H9 (cell line): ENCODE results near the gene DUOXA2. TPM values are rescaled to one million over a fixed set of nuclear protein-coding genes. Genes with fewer than 3 reads are reported as not detected.
A peak's percentile ranks its signal among the peaks of the same experiment; 100 is the strongest.

Source experiments
- DNase-seq: peaks from one replicate; pipeline ENCODE4 v3.0.0-alpha.2; 2017
- H2AFZ ChIP-seq: one replicate; pipeline ENCODE4 v1.6.1; 2013; ENCODE audit warnings: mild to moderate bottlenecking, low read length, control low read depth, moderate library complexity
- H2AK5ac ChIP-seq: 2 replicates; pipeline ENCODE4 v1.6.1; 2013; ENCODE audit warnings: low read length, control low read depth, mixed read lengths; ENCODE audit not compliant: insufficient read length
- H2BK120ac ChIP-seq: one replicate; pipeline ENCODE4 v1.6.1; 2013; ENCODE audit warnings: low read depth, mild to moderate bottlenecking, low read length, control low read depth, inconsistent platforms; ENCODE audit not compliant: poor library complexity, severe bottlenecking
- H2BK12ac ChIP-seq: 2 replicates; pipeline ENCODE4 v1.6.1; 2013; ENCODE audit warnings: low read length, control low read depth, mixed read lengths, low read depth; ENCODE audit not compliant: insufficient read length
- H2BK15ac ChIP-seq: 2 replicates; pipeline ENCODE4 v1.6.1; 2013; ENCODE audit warnings: low read depth, low read length, control low read depth
- H2BK20ac ChIP-seq: one replicate; pipeline ENCODE4 v1.6.1; 2013; ENCODE audit warnings: low read depth, mild to moderate bottlenecking, low read length, control low read depth, inconsistent platforms; ENCODE audit not compliant: poor library complexity, severe bottlenecking
- H2BK5ac ChIP-seq: 2 replicates; pipeline ENCODE4 v1.6.1; 2013; ENCODE audit warnings: low read length, control low read depth, mixed read lengths; ENCODE audit not compliant: insufficient read length
- H3K14ac ChIP-seq: 2 replicates; pipeline ENCODE4 v1.6.1; 2013; ENCODE audit warnings: low read length, control low read depth; ENCODE audit not compliant: insufficient read depth
- H3K18ac ChIP-seq: 2 replicates; pipeline ENCODE4 v1.6.1; 2013; ENCODE audit warnings: low read depth, mild to moderate bottlenecking, mixed read lengths, low read length, control low read depth; ENCODE audit not compliant: insufficient read length
- H3K23ac ChIP-seq: 2 replicates; pipeline ENCODE4 v1.6.1; 2013; ENCODE audit warnings: low read length, control low read depth, mixed read lengths, low read depth; ENCODE audit not compliant: insufficient read length
- H3K23me2 ChIP-seq: 2 replicates; pipeline ENCODE4 v1.6.1; 2013; ENCODE audit warnings: low read depth, mild to moderate bottlenecking, mixed read lengths, low read length, control low read depth; ENCODE audit not compliant: insufficient read length, poor library complexity, severe bottlenecking
- H3K27ac ChIP-seq: 2 replicates; pipeline ENCODE4 v1.5.1; 2013; ENCODE audit warnings: low read length, control low read depth, mixed read lengths, low read depth; ENCODE audit not compliant: insufficient read length
- H3K27me3 ChIP-seq: 2 replicates; pipeline ENCODE4 v1.6.1; 2013; ENCODE audit warnings: low read length, control low read depth, inconsistent platforms; ENCODE audit not compliant: insufficient read depth
- H3K4ac ChIP-seq: 2 replicates; pipeline ENCODE4 v1.6.1; 2013; ENCODE audit warnings: low read depth, mild to moderate bottlenecking, control low read depth, inconsistent platforms, low read length, moderate library complexity
- H3K4me1 ChIP-seq: 2 replicates; pipeline ENCODE4 v1.6.1; 2013; ENCODE audit warnings: low read length, control low read depth, inconsistent platforms; ENCODE audit not compliant: insufficient read depth
- H3K4me2 ChIP-seq: 2 replicates; pipeline ENCODE4 v1.6.1; 2013; ENCODE audit warnings: low read length, control low read depth, mixed read lengths; ENCODE audit not compliant: insufficient read length, insufficient read depth
- H3K56ac ChIP-seq: 2 replicates; pipeline ENCODE4 v1.6.1; 2013; ENCODE audit warnings: low read depth, mild to moderate bottlenecking, mixed read lengths, low read length, control low read depth; ENCODE audit not compliant: insufficient read length
- H3K79me1 ChIP-seq: 2 replicates; pipeline ENCODE4 v1.6.1; 2013; ENCODE audit warnings: low read depth, mild to moderate bottlenecking, moderate library complexity, low read length, control low read depth, inconsistent platforms; ENCODE audit not compliant: insufficient read depth, poor library complexity, severe bottlenecking
- H3K79me2 ChIP-seq: 2 replicates; pipeline ENCODE4 v1.6.1; 2013; ENCODE audit warnings: low read length, control low read depth, inconsistent platforms; ENCODE audit not compliant: insufficient read depth
- H3K9ac ChIP-seq: 2 replicates; pipeline ENCODE4 v1.6.1; 2013; ENCODE audit warnings: low read length, control low read depth, mixed read lengths; ENCODE audit not compliant: insufficient read length; ENCODE audit errors: extremely low read depth
- H3K9me3 ChIP-seq: one replicate; pipeline ENCODE4 v1.6.1; 2013; ENCODE audit warnings: low read depth, low read length, inconsistent platforms; ENCODE audit not compliant: control insufficient read depth
- H3T11ph ChIP-seq: one replicate; pipeline ENCODE4 v1.6.1; 2013; ENCODE audit warnings: mild to moderate bottlenecking, low read length, control low read depth, inconsistent platforms
- H4K20me1 ChIP-seq: one replicate; pipeline ENCODE4 v1.6.1; 2013; ENCODE audit not compliant: control insufficient read depth, insufficient read length, insufficient read depth
- H4K5ac ChIP-seq: 2 replicates; pipeline ENCODE4 v1.6.1; 2013; ENCODE audit warnings: low read depth, mild to moderate bottlenecking, mixed read lengths, low read length, control low read depth; ENCODE audit not compliant: insufficient read length
- H4K8ac ChIP-seq: replicated peaks from 2 replicates; pipeline ENCODE4 v1.6.1; 2013; ENCODE audit warnings: low read length, control low read depth, mixed read lengths, low read depth; ENCODE audit not compliant: insufficient read length
- H4K91ac ChIP-seq: 2 replicates; pipeline ENCODE4 v1.6.1; 2013; ENCODE audit warnings: low read depth, mild to moderate bottlenecking, moderate library complexity, mixed read lengths, low read length, control low read depth; ENCODE audit not compliant: insufficient read length
- H3K27ac Mint-ChIP-seq, 3 experiments: 2 replicates in 2 of 3; 3 replicates in 1 of 3; pipeline ENCODE4 v1.8.0; 2020 to 2021; ENCODE audit warnings: mixed read lengths in 3 of 3, mild to moderate bottlenecking in 1 of 3, moderate library complexity in 1 of 3
- H3K27me3 Mint-ChIP-seq: 2 replicates; pipeline ENCODE4 v1.8.0; 2021; ENCODE audit warnings: low read depth, mild to moderate bottlenecking, moderate library complexity, mixed read lengths
- H3K36me3 Mint-ChIP-seq, 3 experiments: 2 replicates in 2 of 3; 3 replicates in 1 of 3; pipeline ENCODE4 v1.8.0; 2020 to 2021; ENCODE audit warnings: low read depth in 3 of 3, mixed read lengths in 3 of 3; ENCODE audit not compliant: insufficient read depth in 1 of 3
- H3K4me1 Mint-ChIP-seq, 2 experiments: 2 replicates each; pipeline ENCODE4 v1.8.0; 2020; ENCODE audit warnings: mixed read lengths in 2 of 2
- H3K4me3 Mint-ChIP-seq, 2 experiments: 2 replicates in 1 of 2; 3 replicates in 1 of 2; pipeline ENCODE4 v1.8.0; 2020 to 2021; ENCODE audit warnings: mild to moderate bottlenecking in 2 of 2, mixed read lengths in 2 of 2, moderate library complexity in 1 of 2
- H3K9me3 Mint-ChIP-seq, 2 experiments: 2 replicates in 1 of 2; 3 replicates in 1 of 2; pipeline ENCODE4 v1.8.0; 2020; ENCODE audit warnings: mild to moderate bottlenecking in 2 of 2, mixed read lengths in 2 of 2, moderate library complexity in 1 of 2
- CTCF ChIP-seq: fragments of 200-600 bp; sonication (generic); conservative IDR thresholded peaks from 3 replicates; pipeline ENCODE4 v1.8.0; 2021; ENCODE audit warnings: antibody characterized with exemption, mild to moderate bottlenecking
- WGBS: extraction: QIAGEN DNeasy Blood & Tissue Kit; methylation state at CpG from one replicate; pipeline ENCODE4 v1.1.7; 2013; ENCODE audit warnings: missing lambda C conversion rate, low lambda C conversion rate, mixed read lengths; ENCODE audit not compliant: insufficient read length; ENCODE audit errors: extremely low coverage; 5-methylcytosine and 5-hydroxymethylcytosine counted together
- total RNA-seq: library from RNA; stranded (reverse); gene quantifications from 2 replicates; pipeline ENCODE4 v1.2.1, GENCODE V29; 2021

The DUOXA2 gene
- total RNA-seq, 1 experiment from 2014 or later: not detected

DNA sequence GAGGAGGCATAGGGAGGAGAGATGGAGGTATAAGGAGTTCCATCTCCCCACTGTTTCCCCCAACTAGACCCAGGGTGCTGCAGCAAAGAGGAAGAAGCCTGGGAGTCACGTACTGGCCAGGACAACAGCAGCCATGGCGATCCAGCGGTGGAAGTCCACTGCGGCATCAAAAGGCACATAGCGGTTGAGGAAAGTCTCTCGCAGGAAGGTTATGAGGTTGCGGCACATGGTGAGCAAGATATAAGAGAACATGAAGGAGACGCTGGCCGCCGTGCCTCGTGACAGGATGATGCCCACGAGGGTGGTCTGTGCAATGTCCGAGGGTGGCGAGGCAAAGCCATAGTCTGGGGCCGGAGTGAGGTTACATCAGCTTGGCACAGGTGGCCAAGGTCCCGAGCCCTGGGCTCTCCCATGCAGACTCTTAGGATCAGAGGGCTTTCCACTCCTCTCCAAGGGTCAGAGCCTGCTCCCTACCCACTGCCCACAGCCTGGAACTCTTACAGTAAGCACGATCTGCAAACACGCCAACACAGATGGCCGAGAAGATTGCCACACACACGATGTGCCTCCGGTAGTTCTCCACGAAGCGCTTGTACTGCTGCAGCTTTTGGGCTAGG, 14.5 kb upstream of the DUOXA2 start:
- no peak overlapping the region for H2BK12ac ChIP-seq
- no peak overlapping the region for H3K23ac ChIP-seq
- H3K18ac ChIP-seq: no peak overlapping the region
- Mint-ChIP-seq H3K27ac (no peak overlapping the region), H3K4me1 (peaks cover 20 to 28% of the 10 kb centered on the region in 2 experiments), H3K27me3 (peaks cover 29% of the 10 kb centered on the region), H3K4me3 (no peak overlapping the region), H3K9me3 (no peaks in the 10 kb centered on the region; a peak in 1 of 5 replicates), H3K36me3 (no peaks in the 10 kb centered on the region; a peak in 1 of 7 replicates)
- H2BK120ac ChIP-seq: no peak overlapping the region
- H2BK15ac ChIP-seq: no peak overlapping the region
- no peak overlapping the region for H3K4ac ChIP-seq
- no peak overlapping the region for H2AK5ac ChIP-seq
- no peaks in the 10 kb centered on the region for H3K27me3 ChIP-seq
- H3K4me1 ChIP-seq: peaks cover 6% of the 10 kb centered on the region; the same call in 1 of the 2 replicates
- peak overlapping the region; percentile 43; the same call in 1 of the 2 replicates for H3K14ac ChIP-seq
- no peak overlapping the region for H2AFZ ChIP-seq
- H3K56ac ChIP-seq: no peak overlapping the region
- DNase-seq: no peak
- H3K9me3 ChIP-seq: no peaks in the 10 kb centered on the region
- H3K4me2 ChIP-seq: no peak overlapping the region
- H3K27ac ChIP-seq: no peak overlapping the region
- H3T11ph ChIP-seq: no peak overlapping the region
- H4K8ac ChIP-seq: no peak overlapping the region
- TF ChIP-seq CTCF: no peak
- no peaks in the 10 kb centered on the region for H3K79me1 ChIP-seq
- no peak overlapping the region for H2BK20ac ChIP-seq
- no peaks in the 10 kb centered on the region for H3K79me2 ChIP-seq
- H4K5ac ChIP-seq: no peak overlapping the region
- H4K20me1 ChIP-seq: no peaks in the 10 kb centered on the region
- no peak overlapping the region for H4K91ac ChIP-seq
- no CpG with 5 or more reads among the region's 23 CpGs for WGBS
- H3K23me2 ChIP-seq: no peaks in the 10 kb centered on the region
- H2BK5ac ChIP-seq: no peak overlapping the region
- no peak overlapping the region for H3K9ac ChIP-seq
